ENCODE results near the gene IL31RA.

DNA sequence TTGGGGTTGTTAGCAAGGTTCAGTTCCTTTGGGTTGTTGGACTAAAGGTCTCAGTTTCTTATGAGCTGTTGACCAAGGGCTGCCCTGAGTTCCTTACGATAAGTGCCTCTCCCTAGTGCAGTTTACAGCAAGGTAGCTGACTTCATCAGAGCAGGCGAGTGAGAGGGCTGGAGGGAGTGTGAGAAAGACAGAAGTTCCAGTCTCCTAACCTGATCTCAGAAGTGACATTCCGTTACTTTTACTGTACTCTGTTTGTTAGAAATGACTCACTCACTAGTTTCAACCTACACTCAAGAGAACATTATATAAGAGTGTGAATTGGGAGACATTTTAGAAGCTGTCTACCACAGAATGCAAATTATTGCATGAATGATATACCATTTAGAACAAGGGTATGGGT, 21.2 kb upstream of the IL31RA start:
- TF ChIP-seq, protein P1, sequence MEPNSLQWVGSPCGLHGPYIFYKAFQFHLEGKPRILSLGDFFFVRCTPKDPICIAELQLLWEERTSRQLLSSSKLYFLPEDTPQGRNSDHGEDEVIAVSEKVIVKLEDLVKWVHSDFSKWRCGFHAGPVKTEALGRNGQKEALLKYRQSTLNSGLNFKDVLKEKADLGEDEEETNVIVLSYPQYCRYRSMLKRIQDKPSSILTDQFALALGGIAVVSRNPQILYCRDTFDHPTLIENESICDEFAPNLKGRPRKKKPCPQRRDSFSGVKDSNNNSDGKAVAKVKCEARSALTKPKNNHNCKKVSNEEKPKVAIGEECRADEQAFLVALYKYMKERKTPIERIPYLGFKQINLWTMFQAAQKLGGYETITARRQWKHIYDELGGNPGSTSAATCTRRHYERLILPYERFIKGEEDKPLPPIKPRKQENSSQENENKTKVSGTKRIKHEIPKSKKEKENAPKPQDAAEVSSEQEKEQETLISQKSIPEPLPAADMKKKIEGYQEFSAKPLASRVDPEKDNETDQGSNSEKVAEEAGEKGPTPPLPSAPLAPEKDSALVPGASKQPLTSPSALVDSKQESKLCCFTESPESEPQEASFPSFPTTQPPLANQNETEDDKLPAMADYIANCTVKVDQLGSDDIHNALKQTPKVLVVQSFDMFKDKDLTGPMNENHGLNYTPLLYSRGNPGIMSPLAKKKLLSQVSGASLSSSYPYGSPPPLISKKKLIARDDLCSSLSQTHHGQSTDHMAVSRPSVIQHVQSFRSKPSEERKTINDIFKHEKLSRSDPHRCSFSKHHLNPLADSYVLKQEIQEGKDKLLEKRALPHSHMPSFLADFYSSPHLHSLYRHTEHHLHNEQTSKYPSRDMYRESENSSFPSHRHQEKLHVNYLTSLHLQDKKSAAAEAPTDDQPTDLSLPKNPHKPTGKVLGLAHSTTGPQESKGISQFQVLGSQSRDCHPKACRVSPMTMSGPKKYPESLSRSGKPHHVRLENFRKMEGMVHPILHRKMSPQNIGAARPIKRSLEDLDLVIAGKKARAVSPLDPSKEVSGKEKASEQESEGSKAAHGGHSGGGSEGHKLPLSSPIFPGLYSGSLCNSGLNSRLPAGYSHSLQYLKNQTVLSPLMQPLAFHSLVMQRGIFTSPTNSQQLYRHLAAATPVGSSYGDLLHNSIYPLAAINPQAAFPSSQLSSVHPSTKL (CRISPR knock-in tag; IDR thresholded peaks at IDR 0.05), result no peak
- TF ChIP-seq, protein P2, sequence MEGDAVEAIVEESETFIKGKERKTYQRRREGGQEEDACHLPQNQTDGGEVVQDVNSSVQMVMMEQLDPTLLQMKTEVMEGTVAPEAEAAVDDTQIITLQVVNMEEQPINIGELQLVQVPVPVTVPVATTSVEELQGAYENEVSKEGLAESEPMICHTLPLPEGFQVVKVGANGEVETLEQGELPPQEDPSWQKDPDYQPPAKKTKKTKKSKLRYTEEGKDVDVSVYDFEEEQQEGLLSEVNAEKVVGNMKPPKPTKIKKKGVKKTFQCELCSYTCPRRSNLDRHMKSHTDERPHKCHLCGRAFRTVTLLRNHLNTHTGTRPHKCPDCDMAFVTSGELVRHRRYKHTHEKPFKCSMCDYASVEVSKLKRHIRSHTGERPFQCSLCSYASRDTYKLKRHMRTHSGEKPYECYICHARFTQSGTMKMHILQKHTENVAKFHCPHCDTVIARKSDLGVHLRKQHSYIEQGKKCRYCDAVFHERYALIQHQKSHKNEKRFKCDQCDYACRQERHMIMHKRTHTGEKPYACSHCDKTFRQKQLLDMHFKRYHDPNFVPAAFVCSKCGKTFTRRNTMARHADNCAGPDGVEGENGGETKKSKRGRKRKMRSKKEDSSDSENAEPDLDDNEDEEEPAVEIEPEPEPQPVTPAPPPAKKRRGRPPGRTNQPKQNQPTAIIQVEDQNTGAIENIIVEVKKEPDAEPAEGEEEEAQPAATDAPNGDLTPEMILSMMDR (CRISPR knock-in tag; IDR thresholded peaks at IDR 0.05), result no peak
- TF ChIP-seq TBL1XR1 (IDR thresholded peaks at IDR 0.05; ENCODE audit: borderline replicate concordance, low read length, partially characterized antibody), result no peak
- no peak for TF ChIP-seq NR1H2 (CRISPR knock-in tag; IDR thresholded peaks at IDR 0.05; ENCODE audit: borderline replicate concordance, low read depth)
- TF ChIP-seq, protein P3, sequence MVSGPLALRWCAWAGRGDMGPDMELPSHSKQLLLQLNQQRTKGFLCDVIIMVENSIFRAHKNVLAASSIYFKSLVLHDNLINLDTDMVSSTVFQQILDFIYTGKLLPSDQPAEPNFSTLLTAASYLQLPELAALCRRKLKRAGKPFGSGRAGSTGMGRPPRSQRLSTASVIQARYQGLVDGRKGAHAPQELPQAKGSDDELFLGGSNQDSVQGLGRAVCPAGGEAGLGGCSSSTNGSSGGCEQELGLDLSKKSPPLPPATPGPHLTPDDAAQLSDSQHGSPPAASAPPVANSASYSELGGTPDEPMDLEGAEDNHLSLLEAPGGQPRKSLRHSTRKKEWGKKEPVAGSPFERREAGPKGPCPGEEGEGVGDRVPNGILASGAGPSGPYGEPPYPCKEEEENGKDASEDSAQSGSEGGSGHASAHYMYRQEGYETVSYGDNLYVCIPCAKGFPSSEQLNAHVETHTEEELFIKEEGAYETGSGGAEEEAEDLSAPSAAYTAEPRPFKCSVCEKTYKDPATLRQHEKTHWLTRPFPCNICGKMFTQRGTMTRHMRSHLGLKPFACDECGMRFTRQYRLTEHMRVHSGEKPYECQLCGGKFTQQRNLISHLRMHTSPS (CRISPR knock-in tag; IDR thresholded peaks at IDR 0.05; ENCODE audit: low read depth), result no peak
- no peak for TF ChIP-seq POLR2A (IDR thresholded peaks at IDR 0.05; ENCODE audit: insufficient read depth in 1 of 2, low read depth in 2 of 2, low read length in 2 of 2)
- TF ChIP-seq, protein P4, sequence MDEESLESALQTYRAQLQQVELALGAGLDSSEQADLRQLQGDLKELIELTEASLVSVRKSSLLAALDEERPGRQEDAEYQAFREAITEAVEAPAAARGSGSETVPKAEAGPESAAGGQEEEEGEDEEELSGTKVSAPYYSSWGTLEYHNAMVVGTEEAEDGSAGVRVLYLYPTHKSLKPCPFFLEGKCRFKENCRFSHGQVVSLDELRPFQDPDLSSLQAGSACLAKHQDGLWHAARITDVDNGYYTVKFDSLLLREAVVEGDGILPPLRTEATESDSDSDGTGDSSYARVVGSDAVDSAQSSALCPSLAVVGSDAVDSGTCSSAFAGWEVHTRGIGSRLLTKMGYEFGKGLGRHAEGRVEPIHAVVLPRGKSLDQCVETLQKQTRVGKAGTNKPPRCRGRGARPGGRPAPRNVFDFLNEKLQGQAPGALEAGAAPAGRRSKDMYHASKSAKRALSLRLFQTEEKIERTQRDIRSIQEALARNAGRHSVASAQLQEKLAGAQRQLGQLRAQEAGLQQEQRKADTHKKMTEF (CRISPR knock-in tag; IDR thresholded peaks at IDR 0.05), result no peak
- TF ChIP-seq ZNF232 (CRISPR knock-in tag; IDR thresholded peaks at IDR 0.05; ENCODE audit: borderline replicate concordance), result no peak
- TF ChIP-seq, protein P5, sequence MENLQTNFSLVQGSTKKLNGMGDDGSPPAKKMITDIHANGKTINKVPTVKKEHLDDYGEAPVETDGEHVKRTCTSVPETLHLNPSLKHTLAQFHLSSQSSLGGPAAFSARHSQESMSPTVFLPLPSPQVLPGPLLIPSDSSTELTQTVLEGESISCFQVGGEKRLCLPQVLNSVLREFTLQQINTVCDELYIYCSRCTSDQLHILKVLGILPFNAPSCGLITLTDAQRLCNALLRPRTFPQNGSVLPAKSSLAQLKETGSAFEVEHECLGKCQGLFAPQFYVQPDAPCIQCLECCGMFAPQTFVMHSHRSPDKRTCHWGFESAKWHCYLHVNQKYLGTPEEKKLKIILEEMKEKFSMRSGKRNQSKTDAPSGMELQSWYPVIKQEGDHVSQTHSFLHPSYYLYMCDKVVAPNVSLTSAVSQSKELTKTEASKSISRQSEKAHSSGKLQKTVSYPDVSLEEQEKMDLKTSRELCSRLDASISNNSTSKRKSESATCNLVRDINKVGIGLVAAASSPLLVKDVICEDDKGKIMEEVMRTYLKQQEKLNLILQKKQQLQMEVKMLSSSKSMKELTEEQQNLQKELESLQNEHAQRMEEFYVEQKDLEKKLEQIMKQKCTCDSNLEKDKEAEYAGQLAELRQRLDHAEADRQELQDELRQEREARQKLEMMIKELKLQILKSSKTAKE (CRISPR knock-in tag; IDR thresholded peaks at IDR 0.05; ENCODE audit: borderline replicate concordance), result no peak
- no peak for TF ChIP-seq POLR2AphosphoS5 (IDR thresholded peaks at IDR 0.05; ENCODE audit: low read depth, low read length)

All from HepG2 (cell line).